OCI-LY7 (cell line): ENCODE results near the gene BRSK2. TPM values are rescaled to one million over a fixed set of nuclear protein-coding genes. Genes with fewer than 3 reads are reported as not detected.

Experiments used
- BruUV-seq: library from RNA; stranded (reverse); fragments of 400-500 nt; replicated peaks from 2 replicates; lab custom pipeline; 2021; lab: Mats Ljungman, UMichigan
- CTCF ChIA-PET: fragments of 300-600 bp; sonication (Branson Sonifier 250); formaldehyde crosslinking; loops from one replicate; lab custom pipeline; 2022; ENCODE audit warnings: antibody characterized with exemption; ENCODE audit not compliant: unreplicated experiment; lab: Charles Lee
- POLR2A ChIA-PET: fragments of 300-600 bp; sonication (Branson Sonifier 250); formaldehyde crosslinking; loops from one replicate; lab custom pipeline; 2022; ENCODE audit warnings: antibody characterized with exemption; lab: Charles Lee
- DNase-seq: peaks from one replicate; pipeline ENCODE4 v3.0.0-alpha.2; 2015; ENCODE audit warnings: low spot score
- H2AFZ ChIP-seq: fragments of 200-600 bp; sonication (generic), shearing (Covaris generic); 2 replicates; pipeline ENCODE4 v1.6.1; 2014; ENCODE audit warnings: mild to moderate bottlenecking, antibody characterized with exemption, low read length, moderate library complexity
- H3K27ac ChIP-seq: fragments of 200-600 bp; sonication (generic); 2 replicates; pipeline ENCODE4 v1.5.1; 2014; ENCODE audit warnings: mixed run types, low read depth, mild to moderate bottlenecking, moderate library complexity, low read length, inconsistent platforms; ENCODE audit not compliant: poor library complexity, severe bottlenecking
- H3K36me3 ChIP-seq: fragments of 200-600 bp; sonication (generic); 2 replicates; pipeline ENCODE4 v1.6.1; 2014; ENCODE audit warnings: mild to moderate bottlenecking, antibody characterized with exemption, low read length, moderate library complexity, mixed read lengths; ENCODE audit not compliant: insufficient read depth
- H3K4me1 ChIP-seq: fragments of 200-600 bp; sonication (generic); 2 replicates; pipeline ENCODE4 v1.5.1; 2014; ENCODE audit warnings: mild to moderate bottlenecking, low read length; ENCODE audit not compliant: insufficient read depth, poor library complexity, severe bottlenecking
- H3K4me2 ChIP-seq: fragments of 200-600 bp; sonication (generic); 2 replicates; pipeline ENCODE4 v1.6.1; 2014; ENCODE audit warnings: mild to moderate bottlenecking, low read length
- H3K4me3 ChIP-seq: fragments of 200-600 bp; sonication (generic); 2 replicates; pipeline ENCODE4 v1.5.1; 2014; ENCODE audit warnings: mild to moderate bottlenecking, low read depth, low read length; ENCODE audit not compliant: poor library complexity, severe bottlenecking
- H3K79me2 ChIP-seq: fragments of 200-600 bp; sonication (generic); 2 replicates; pipeline ENCODE4 v1.6.1; 2016; ENCODE audit warnings: low read depth, mild to moderate bottlenecking, low read length, moderate library complexity, mixed read lengths; ENCODE audit not compliant: insufficient read depth
- H3K9me2 ChIP-seq: fragments of 200-600 bp; sonication (generic); 2 replicates; pipeline ENCODE4 v1.6.1; 2016; ENCODE audit warnings: mild to moderate bottlenecking, low read length, mixed read lengths; ENCODE audit not compliant: insufficient read depth
- H3K9me3 ChIP-seq: fragments of 200-600 bp; sonication (generic); 2 replicates; pipeline ENCODE4 v1.6.1; 2014; ENCODE audit warnings: mild to moderate bottlenecking, mixed run types, low read length, mixed read lengths
- H4K20me1 ChIP-seq: fragments of 200-600 bp; sonication (generic); 2 replicates; pipeline ENCODE4 v1.6.1; 2014; ENCODE audit warnings: mild to moderate bottlenecking, antibody characterized with exemption, low read length, moderate library complexity, mixed read lengths; ENCODE audit not compliant: insufficient read depth
- EZH2phosphoT487 ChIP-seq: fragments of 200-600 bp; sonication (generic); IDR thresholded peaks from 2 replicates; pipeline ENCODE4 v1.6.1; 2018; ENCODE audit warnings: low read depth, borderline replicate concordance, mild to moderate bottlenecking, mixed run types, antibody characterized with exemption, low read length, moderate library complexity, mixed read lengths
- intact Hi-C: fragments of 100-400 bp; cut with micrococcal nuclease; formaldehyde crosslinking; loops from one replicate; pipeline ENCODE4 v1.10.0; 2022; ENCODE audit not compliant: unreplicated experiment
- total RNA-seq, 2 experiments: library from RNA; depleted of rRNA in 1 of 2; stranded (reverse); fragments of >200 nt in 1 of 2; shearing (Covaris generic) in 1 of 2; gene quantifications; 2 replicates each; pipeline ENCODE4 v1.2.3, GENCODE V29; 2014 to 2022
- TF ChIP-seq, protein P1 (sequence below): fragments of 200-600 bp; sonication (generic); conservative IDR thresholded peaks from 2 replicates; pipeline ENCODE4 v1.5.1; 2014; ENCODE audit warnings: mild to moderate bottlenecking, antibody characterized with exemption, low read length, moderate library complexity, mixed read lengths

The BRSK2 gene
- total RNA-seq, 2 experiments from 2014 or later: not detected

- ChIA-PET POLR2A (no interaction called here), CTCF (no interaction called here)
- Histone ChIP-seq H2AFZ (no peak overlapping the region), H4K20me1 (no peaks in the 10 kb centered on the region), H3K9me3 (no peaks in the 10 kb centered on the region), H3K27ac (no peak overlapping the region), H3K4me2 (no peak overlapping the region), H3K9me2 (no peaks in the 10 kb centered on the region), H3K4me3 (no peak overlapping the region), H3K36me3 (no peaks in the 10 kb centered on the region), H3K4me1 (no peaks in the 10 kb centered on the region), H3K79me2 (no peaks in the 10 kb centered on the region)
- intact Hi-C loops: no loop called here
- DNase-seq: no peak
- no TSS peak for BruUV-seq
- TF ChIP-seq, protein P1, sequence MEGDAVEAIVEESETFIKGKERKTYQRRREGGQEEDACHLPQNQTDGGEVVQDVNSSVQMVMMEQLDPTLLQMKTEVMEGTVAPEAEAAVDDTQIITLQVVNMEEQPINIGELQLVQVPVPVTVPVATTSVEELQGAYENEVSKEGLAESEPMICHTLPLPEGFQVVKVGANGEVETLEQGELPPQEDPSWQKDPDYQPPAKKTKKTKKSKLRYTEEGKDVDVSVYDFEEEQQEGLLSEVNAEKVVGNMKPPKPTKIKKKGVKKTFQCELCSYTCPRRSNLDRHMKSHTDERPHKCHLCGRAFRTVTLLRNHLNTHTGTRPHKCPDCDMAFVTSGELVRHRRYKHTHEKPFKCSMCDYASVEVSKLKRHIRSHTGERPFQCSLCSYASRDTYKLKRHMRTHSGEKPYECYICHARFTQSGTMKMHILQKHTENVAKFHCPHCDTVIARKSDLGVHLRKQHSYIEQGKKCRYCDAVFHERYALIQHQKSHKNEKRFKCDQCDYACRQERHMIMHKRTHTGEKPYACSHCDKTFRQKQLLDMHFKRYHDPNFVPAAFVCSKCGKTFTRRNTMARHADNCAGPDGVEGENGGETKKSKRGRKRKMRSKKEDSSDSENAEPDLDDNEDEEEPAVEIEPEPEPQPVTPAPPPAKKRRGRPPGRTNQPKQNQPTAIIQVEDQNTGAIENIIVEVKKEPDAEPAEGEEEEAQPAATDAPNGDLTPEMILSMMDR: no peak
- no peak for TF ChIP-seq EZH2phosphoT487
These were observed 78.3 kb downstream of the BRSK2 start for GRCh38 chr11:1468002-1468401.

DNA sequence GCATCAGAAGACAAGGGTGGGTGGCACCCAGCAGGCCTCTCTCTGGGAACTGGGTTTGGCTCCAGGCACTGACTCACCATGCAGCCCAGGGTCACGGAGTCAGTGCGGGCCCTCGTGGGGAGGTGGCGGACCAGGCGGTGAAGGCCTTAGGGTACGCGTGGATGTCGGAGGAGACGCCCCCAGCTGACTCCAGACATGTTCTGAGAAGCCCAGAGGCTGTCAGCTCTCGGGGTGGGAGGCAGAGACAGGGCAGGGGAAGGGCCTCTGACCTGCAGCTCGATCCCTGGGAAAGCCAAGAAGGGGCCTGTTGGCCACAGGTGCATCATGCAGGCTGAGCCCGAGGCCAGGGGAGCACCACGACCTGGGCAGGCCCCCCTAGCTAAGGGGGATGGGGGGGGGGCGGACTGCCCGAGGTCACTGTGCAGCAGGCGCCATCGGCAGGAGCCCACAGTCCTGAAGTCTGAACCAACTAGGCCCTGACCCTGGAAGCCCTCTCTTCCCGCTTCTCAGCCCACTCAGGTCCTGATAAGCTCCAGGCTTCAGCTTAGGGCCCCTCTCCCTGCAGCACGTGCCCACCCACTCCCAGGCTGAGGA, 78.8 kb downstream of the BRSK2 start:
- Histone ChIP-seq H2AFZ (no peak overlapping the region), H3K79me2 (no peaks in the 10 kb centered on the region), H3K27ac (no peak overlapping the region), H3K4me2 (no peak overlapping the region), H3K4me1 (no peaks in the 10 kb centered on the region), H3K4me3 (no peak overlapping the region), H3K9me2 (no peaks in the 10 kb centered on the region), H4K20me1 (no peaks in the 10 kb centered on the region), H3K36me3 (no peaks in the 10 kb centered on the region), H3K9me3 (no peaks in the 10 kb centered on the region)
- intact Hi-C loops: no loop called here
- no TSS peak for BruUV-seq
- no peak for TF ChIP-seq EZH2phosphoT487
- TF ChIP-seq, protein P1: no peak
- ChIA-PET POLR2A (interaction anchor here (0.5 kb wide), 1 partner anchor 1602 kb away, joined by 4 read pairs; no protein-coding TSS in a partner anchor), CTCF (no interaction called here)
- no peak for DNase-seq

DNA sequence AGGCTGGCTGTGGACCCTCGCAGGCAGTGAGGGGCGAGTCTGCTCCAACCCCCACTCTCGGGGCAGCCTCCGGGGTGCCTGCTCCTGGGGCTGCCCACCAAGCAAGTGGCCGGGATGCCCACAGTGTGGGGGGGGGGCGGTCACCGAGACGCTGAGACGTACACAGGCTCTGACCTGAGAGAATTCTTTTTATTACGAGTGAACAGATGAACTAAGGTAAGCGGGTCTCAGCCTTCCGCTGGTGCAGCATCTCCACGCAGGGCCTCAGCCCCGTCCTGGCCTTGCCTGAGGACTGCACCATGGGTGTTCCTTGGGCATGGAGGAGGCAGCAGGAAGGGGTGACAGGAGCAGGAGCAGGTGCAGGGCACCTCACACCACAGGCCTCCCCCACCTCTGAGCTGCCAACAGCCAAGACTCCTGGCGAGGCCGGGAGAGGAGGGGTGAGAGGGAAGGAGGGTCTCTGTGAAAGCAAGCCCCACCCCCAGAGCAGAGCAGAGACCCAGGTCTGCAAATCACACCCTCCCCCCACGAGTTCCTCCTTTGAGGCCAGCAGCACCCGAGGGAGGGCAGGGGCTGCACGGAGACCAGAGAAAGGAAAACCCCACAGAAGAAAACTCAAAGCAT, 79.7 kb downstream of the BRSK2 start:
- Histone ChIP-seq H3K9me2 (no peaks in the 10 kb centered on the region), H3K4me2 (no peak overlapping the region), H3K4me1 (no peaks in the 10 kb centered on the region), H4K20me1 (no peaks in the 10 kb centered on the region), H3K4me3 (no peak overlapping the region), H3K27ac (no peak overlapping the region), H3K36me3 (no peaks in the 10 kb centered on the region), H3K79me2 (no peaks in the 10 kb centered on the region), H3K9me3 (no peaks in the 10 kb centered on the region), H2AFZ (no peak overlapping the region)
- TF ChIP-seq EZH2phosphoT487: no peak
- TF ChIP-seq, protein P1: no peak
- CTCF ChIA-PET: no interaction called here
- no TSS peak for BruUV-seq
- no peak for DNase-seq
- intact Hi-C loops: no loop called here
- POLR2A ChIA-PET: no interaction called here
